Sciatic nerve (tissue), 2 donors: ENCODE results near the gene VSX1. TPM values are rescaled to one million over a fixed set of nuclear protein-coding genes. Genes with fewer than 3 reads are reported as not detected.

Experiments used
- ATAC-seq: fragments of 200-7000 bp; cut with Tn5 transposase; one replicate; pipeline ENCODE4 v1.9.1; 2020; ENCODE audit warnings: mild to moderate bottlenecking, moderate library complexity
- DNase-seq: peaks from one replicate; pipeline ENCODE4 v3.0.0-alpha.2; 2020; ENCODE audit warnings: low spot score
- intact Hi-C: fragments of 100-400 bp; cut with DNase I; formaldehyde crosslinking; loops from one replicate; pipeline ENCODE4 v1.14.2; 2022
- total RNA-seq: library from RNA; stranded (reverse); fragmentation: NEBNext Ultra II Directional; extraction: Animal tissue kit (Norgen Biotek cat#: 25700); gene quantifications from one replicate; pipeline ENCODE4 v1.2.1, GENCODE V29; 2021
- donor health status: DM: no; HTN: no; CAD: no.
- donor health status: DM: no; HTN: no; CAD: no.

VSX1 gene
- total RNA-seq, 1 donor from 2014 or later: not detected

GRCh38 chr20:25057234-25058050, 24.5 kb downstream of the VSX1 start:
- intact Hi-C loops: no loop called here
- ATAC-seq (peak; percentile 61), DNase-seq (peak; percentile 85)

GRCh38 chr20:25056690-25057233, 25.2 kb downstream of the VSX1 start:
- ATAC-seq (no peak), DNase-seq (peak; percentile 60)
- intact Hi-C loops: no loop called here

- intact Hi-C loops: no loop called here
- peak; percentile 42 for DNase-seq
- no peak for ATAC-seq
Measured at GRCh38 chr20:25055711-25056495, 26.0 kb downstream of the VSX1 start.

DNA sequence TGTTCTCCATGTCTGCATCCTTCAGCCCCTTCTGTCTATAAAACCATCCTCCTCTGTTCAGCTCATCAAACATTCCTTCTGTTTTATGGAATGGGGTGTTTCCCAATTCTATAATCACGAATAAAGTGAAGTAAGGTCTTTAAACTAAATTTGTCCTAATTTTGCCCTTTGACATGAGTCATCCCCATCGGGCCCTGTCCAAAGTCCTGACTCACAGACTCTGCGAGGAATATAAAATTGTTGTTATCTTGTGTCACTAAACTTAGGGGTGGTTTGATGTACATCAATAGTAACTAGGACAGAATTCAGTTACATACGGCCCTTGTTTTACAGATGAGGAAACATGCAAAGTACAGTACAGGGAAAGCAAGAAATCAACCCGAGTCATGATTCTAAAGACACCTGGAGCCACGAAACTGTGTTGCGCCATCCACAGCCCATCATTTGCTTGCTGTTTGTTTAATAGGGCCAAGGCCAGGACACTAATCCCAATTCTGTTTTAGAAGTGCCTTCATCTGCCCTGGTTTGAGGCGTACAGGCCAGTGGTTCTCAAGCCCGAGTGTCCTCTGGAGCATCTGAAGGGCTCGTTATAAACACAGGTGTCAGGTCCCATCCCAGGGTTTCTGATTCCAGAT, 26.8 kb downstream of the VSX1 start:
- DNase-seq (peak; percentile 52), ATAC-seq (no peak)
- intact Hi-C loops: no loop called here

GRCh38 chr20:25054096-25054820, 27.7 kb downstream of the VSX1 start:
- intact Hi-C loops: no loop called here
- ATAC-seq: no peak
- peak; percentile 47 for DNase-seq

DNA sequence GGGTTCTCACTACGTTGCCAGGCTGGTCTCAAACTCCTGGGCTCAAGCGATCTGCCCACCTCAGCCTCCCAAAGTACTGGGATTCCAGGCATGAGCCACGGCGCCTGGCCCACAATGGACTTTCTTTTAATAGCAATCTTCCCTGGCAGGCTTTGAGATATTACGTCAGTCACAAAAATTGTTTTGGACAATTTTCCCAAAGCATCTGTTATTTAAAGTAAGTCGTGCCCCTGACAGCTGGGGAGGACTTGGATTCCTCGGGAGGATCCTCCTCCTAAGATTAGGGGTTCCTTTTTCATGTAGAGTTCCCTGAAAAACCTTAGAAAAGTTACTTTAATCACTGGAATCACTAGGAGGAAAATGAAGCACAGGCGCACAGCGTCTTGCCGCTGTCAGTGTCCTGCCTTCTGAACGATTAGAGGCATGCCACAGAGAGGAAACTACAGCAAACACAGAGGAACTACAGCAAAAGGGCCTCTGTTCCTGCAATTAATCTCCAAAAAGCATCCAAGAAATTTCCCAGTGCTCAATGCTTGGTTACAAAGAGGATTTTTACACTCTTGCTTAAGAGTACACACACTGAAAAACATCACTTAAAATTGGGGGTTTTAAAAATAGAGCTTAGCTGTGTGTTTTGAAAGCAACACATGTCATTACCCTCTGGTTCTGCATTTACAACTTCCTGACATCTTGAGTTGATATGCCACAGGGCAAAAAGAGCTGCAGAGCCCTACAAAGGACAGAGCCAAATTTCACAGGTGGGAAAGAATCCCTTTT, 28.5 kb downstream of the VSX1 start:
- ATAC-seq: peak; percentile 64
- intact Hi-C loops: no loop called here

GRCh38 chr20:25052255-25053194, 29.4 kb downstream of the VSX1 start:
- peak; percentile 69 for ATAC-seq
- peak; percentile 60 for DNase-seq
- intact Hi-C loops: no loop called here

More for the DNA sequence above, 28.5 kb downstream of the VSX1 start:
- peak; percentile 70 for DNase-seq

GRCh38 chr20:25051386-25052155, 30.4 kb downstream of the VSX1 start:
- DNase-seq: peak; percentile 49
- intact Hi-C loops: no loop called here
- no peak for ATAC-seq

GRCh38 chr20:25050501-25051350, 31.2 kb downstream of the VSX1 start:
- DNase-seq (peak; percentile 57), ATAC-seq (no peak)
- intact Hi-C loops: no loop called here

GRCh38 chr20:25050082-25050481, 31.9 kb downstream of the VSX1 start:
- no peak for ATAC-seq
- DNase-seq: no peak

GRCh38 chr20:25049261-25050060, 32.5 kb downstream of the VSX1 start:
- DNase-seq: peak; percentile 46
- ATAC-seq: no peak
- intact Hi-C loops: no loop called here

More at GRCh38 chr20:25050082-25050481, 31.9 kb downstream of the VSX1 start:
- intact Hi-C loops: no loop called here

- no peak for ATAC-seq
- DNase-seq: peak; percentile 43
- intact Hi-C loops: no loop called here
Measured at GRCh38 chr20:25048519-25048952, 33.4 kb downstream of the VSX1 start.

- DNase-seq: peak; percentile 49
- no peak for ATAC-seq
Measured at GRCh38 chr20:25047766-25048165, 34.2 kb downstream of the VSX1 start.

More at GRCh38 chr20:25047766-25048165, 34.2 kb downstream of the VSX1 start:
- intact Hi-C loops: no loop called here
